GM18502 (cell line): Measurements from ENCODE around the gene IGFL3.
"Not testable (repeated sequence)": the region's sequence is repeated elsewhere in the genome, so short reads cannot be mapped to it uniquely, and the experiment has no call there.

Source experiments
- ATAC-seq: cut with Tn5 transposase; IDR thresholded peaks from one replicate; pipeline ENCODE4 v1.9.1; 2021; ENCODE audit warnings: mild to moderate bottlenecking; ENCODE audit not compliant: unreplicated experiment, poor library complexity

IGFL3 gene

DNA sequence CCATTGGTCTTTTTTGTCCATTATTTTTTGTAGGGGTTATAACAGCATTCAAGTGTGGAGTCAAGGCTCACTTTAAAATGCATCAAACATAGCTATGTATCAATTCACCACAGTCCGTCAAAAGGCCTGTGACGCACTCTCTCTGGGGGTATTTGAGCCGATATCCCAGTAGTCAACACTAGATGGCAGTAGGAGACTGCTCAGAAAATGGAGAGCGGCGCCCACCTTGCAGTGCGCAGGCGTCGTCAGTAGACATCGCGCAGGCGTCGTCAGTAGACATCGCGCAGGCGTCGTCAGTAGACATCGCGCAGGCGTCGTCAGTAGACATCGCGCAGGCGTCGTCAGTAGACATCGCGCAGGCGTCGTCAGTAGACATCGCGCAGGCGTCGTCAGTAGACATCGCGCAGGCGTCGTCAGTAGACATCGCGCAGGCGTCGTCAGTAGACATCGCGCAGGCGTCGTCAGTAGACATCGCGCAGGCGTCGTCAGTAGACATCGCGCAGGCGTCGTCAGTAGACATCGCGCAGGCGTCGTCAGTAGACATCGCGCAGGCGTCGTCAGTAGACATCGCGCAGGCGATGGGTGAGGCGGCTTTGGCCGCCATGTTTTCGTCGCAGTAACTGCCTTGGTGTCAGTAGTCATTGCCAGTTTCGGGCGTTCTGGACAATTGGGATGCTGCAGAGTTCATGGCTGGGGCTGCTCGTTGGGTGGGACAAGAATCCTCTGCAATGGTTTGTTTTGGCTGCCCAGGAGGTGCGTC is 45.7 kb downstream of the IGFL3 start:
- ATAC-seq: not testable (repeated sequence)

DNA sequence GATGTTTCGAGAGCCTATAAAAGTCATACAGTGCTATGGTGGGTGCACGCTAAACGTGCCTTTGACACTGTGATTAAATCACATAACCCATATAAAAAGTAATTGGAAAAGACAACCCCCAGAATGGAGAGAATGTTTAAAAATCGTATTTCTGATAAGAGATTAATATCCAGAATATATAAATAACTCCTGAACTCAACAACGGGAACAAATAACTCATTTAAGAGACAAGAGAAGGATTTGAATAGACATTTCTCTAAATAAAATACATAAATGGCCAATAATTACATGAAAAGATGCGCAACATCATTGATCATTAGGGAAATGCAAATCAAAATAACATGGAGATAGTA is 46.7 kb downstream of the IGFL3 start:
- ATAC-seq: no peak

DNA sequence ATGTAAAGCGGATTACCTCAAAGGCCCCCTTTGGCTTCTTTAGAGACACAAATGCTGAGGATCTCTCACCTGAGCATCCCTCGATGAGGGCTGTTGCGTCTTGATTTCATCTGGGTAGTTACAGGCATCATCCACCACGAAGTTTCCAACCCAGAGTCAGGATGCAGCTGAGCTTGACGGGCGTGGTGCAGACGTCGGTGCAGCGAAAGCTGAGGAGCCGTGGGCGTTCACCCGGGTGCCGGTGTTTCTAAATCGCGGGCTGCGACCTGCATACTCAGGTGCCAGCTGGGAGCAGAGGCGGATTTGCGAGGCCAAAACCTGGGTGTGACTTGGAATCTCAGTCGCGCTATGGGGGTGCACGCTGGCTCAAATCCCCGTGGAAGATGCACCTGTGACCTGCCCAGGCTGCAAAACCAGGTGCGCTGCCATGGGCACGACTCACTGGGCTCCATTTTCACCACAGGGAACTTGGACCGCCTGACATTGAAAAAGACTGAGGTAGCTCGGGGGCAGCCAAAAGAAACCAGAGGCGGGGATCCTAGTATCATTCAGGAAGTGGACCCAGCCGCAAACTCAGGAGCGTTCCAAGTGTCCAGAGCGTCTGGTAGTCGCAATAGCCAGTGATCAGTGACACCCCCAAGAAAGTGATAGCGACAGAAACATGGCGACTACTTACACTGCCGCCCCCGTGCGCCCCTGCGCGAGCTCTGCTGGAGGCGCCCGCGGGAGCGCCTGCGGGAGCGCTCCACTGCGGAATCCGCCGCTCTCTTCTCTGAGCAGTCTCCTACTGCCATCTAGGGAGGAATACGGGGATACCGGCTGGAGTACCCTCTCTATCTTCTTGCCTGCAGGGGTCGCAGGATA is 47.3 kb downstream of the IGFL3 start:
- no peak for ATAC-seq

DNA sequence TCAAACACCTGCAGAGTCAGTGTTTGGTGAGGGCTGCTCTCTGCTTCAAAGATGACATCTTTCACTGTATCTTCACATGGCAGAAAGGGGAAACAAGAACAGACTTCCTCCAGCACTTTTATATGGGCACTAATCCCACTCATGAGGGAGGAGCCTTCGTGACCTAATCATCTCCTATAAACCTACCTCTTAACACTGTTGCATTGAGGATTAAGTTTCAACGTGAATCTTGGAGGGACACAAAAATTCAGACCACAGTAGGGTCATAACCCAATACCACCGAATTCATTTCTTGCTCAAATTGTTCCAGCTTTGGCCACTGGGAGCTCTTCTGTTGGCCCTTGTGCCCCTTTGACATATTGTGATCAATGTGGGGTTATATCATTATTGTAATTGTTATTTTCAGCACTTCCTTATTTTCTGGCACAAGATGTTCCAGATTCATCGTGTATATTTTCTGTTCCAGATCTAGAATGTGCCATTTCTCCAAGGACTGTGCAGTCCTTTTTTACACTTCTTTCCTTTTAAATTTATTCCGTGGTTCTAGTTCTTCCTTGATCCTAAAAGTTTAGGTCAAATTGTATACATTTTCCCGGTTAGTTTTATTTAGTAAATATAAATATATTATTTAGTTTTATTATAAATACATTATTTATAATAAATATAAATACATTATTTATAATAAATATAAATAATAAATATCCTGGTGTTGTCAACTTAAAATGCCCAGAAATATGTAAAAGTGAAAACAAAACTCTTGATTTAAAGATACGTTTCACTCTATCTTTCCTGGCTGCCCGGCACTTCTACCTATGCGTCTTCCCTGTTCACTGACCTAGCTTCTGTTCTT is 48.2 kb downstream of the IGFL3 start:
- ATAC-seq: no peak

DNA sequence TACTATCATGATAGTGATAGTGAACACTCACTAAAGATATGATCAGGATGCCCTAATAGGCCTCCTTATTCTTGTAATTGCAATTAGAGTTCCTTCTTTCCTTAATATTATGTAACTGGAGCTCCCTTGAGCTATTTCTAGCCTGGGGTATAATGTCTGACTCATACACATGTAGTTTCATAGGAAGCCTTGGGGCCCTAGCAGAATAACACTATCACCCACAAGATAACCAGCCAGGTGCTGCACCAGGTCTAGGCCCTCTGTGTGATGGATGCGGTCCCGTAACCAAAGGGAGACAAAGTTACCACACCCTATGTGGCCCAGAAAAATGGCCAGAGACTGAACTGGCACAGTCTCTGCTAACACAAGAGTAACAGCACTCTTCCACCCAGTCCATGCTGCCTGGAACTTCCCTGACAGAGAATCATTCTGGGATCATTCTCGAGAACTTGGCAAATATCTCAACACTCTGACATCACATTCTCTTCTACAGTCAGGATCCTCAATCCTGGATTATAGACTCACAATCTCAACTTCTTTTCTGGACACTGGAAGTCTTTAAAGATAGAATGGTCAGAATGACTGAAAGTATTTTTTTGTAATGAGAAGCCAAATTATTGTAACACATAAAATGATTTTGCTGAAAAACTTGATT is 51.1 kb downstream of the IGFL3 start:
- no peak for ATAC-seq
